ENCODE data around the gene RECQL.

DNA sequence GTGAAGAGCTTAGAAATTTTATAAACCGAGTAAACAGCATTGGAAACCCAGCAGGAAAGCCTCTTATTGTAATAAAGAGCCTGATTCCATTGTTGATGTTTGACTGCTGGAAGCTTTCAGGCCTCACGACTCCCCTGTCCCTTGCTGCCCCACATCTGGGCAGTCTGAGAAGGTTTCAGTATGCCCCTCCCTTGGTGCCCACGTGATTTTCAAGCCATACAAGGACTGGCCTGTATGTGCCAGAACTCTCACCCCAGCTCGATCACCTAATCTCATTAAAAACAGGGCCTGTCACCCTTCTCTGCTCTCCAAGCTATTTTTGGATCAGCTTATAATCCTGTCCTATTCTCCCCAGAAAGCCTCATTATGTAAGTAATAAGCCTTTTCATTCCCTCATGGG lies 71.4 kb downstream of the RECQL start:
- TF ChIP-seq ZNF274 (IDR thresholded peaks at IDR 0.05; ENCODE audit: low read depth, low read length) (no peak), YY1 (IDR thresholded peaks at IDR 0.05; ENCODE audit: insufficient read depth, insufficient read length) (no peak)

All from NT2/D1 (cell line).